ENCODE data around the gene KDM2A.

- no peak for TF ChIP-seq REPIN1 (tag by site-specific recombination; IDR thresholded peaks at IDR 0.05; ENCODE audit: low read depth)
- TF ChIP-seq ZNF747 (tag by site-specific recombination; IDR thresholded peaks at IDR 0.05), result no peak
- TF ChIP-seq ZNF580 (tag by site-specific recombination; IDR thresholded peaks at IDR 0.05), result no peak
- TF ChIP-seq CTCF (tag by site-specific recombination; IDR thresholded peaks at IDR 0.05), result no peak
- TF ChIP-seq ZNF777 (tag by site-specific recombination; IDR thresholded peaks at IDR 0.05; ENCODE audit: borderline replicate concordance), result no peak
These were observed 154.4 kb downstream of the KDM2A start for GRCh38 chr11:67273260-67273990.
